HCT116 (cell line): Measurements from ENCODE around the gene BRK1. TPM values are rescaled to one million over a fixed set of nuclear protein-coding genes. Genes with fewer than 3 reads are reported as not detected.

Experiments
- ATAC-seq: fragments of 200-7000 bp; cut with Tn5 transposase; 2 replicates; pipeline ENCODE4 v1.9.1; 2020; ENCODE audit warnings: mild to moderate bottlenecking, moderate library complexity
- BruUV-seq: library from RNA; stranded (reverse); fragments of 400-500 nt; replicated peaks from 2 replicates; lab custom pipeline; 2021; lab: Mats Ljungman, UMichigan
- CTCF ChIA-PET: fragments of 300-600 bp; sonication (Branson Sonifier 250); formaldehyde crosslinking; loops from one replicate; lab custom pipeline; 2021; ENCODE audit warnings: antibody characterized with exemption; lab: Charles Lee
- POLR2A ChIA-PET: fragments of 300-600, 350-600 bp; sonication (Branson Sonifier 250); formaldehyde crosslinking; loops from one replicate; lab custom pipeline; 2021; ENCODE audit warnings: antibody characterized with exemption; lab: Charles Lee
- RAD21 ChIA-PET, 2 experiments: fragments of 300-600 bp; sonication (Branson Sonifier 250); formaldehyde crosslinking; loops; one replicate each; lab custom pipeline; 2023; ENCODE audit warnings: low total read pairs in 2 of 2; ENCODE audit not compliant: uncharacterized antibody in 2 of 2, unreplicated experiment in 2 of 2, low non-redundant PET in 1 of 2; lab: Charles Lee
- DNase-seq: peaks from one replicate; pipeline ENCODE4 v3.0.0-alpha.2; 2010; ENCODE audit warnings: low read depth, low spot score
- H2AFZ ChIP-seq: fragments of 200-600 bp; shearing (Covaris generic), sonication (generic); 2 replicates; pipeline ENCODE4 v1.6.1; 2017; ENCODE audit warnings: low read depth, mixed run types, mixed read lengths, antibody characterized with exemption, low read length; ENCODE audit not compliant: poor library complexity, severe bottlenecking
- H3K27ac ChIP-seq: 2 replicates; pipeline ENCODE4 v1.5.1; 2012; ENCODE audit warnings: low read depth, low read length
- H3K27me3 ChIP-seq: fragments of 200-600 bp; sonication (generic); 2 replicates; pipeline ENCODE4 v1.6.1; 2016; ENCODE audit warnings: mixed run types, low read length, mixed read lengths; ENCODE audit not compliant: insufficient read depth
- H3K36me3 ChIP-seq, 2 experiments: fragments of 200-500 bp in 1 of 2; fragments of 200-600 bp in 1 of 2; sonication (Bioruptor generic) in 1 of 2; sonication (generic) in 1 of 2; 2 replicates each; pipeline versions ENCODE4 v1.5.1 to v1.6.1; 2014 to 2016; ENCODE audit warnings: low read length in 2 of 2, inconsistent platforms in 1 of 2, mixed read lengths in 1 of 2, mixed run types in 1 of 2; ENCODE audit not compliant: insufficient read depth in 2 of 2, control insufficient read depth in 1 of 2
- H3K4me1 ChIP-seq, 2 experiments: fragments of 200-600 bp in 1 of 2; sonication (generic) in 1 of 2; 2 replicates each; pipeline versions ENCODE4 v1.5.1 to v1.6.1; 2012 to 2017; ENCODE audit warnings: low read length in 2 of 2, inconsistent platforms in 1 of 2, mild to moderate bottlenecking in 1 of 2, mixed read lengths in 1 of 2, mixed run types in 1 of 2, moderate library complexity in 1 of 2; ENCODE audit not compliant: insufficient read depth in 2 of 2, control insufficient read depth in 1 of 2
- H3K4me2 ChIP-seq: fragments of 200-600 bp; sonication (generic); 2 replicates; pipeline ENCODE4 v1.6.1; 2017; ENCODE audit warnings: mixed run types, low read length, mixed read lengths
- H3K4me3 ChIP-seq, 2 experiments: fragments of 200-600 bp in 1 of 2; sonication (generic) in 1 of 2; replicated peaks in 1 of 2; 2 replicates each; pipeline ENCODE4 v1.5.1; 2011 to 2016; ENCODE audit warnings: low read length in 2 of 2, control low read depth in 1 of 2, low read depth in 1 of 2, mild to moderate bottlenecking in 1 of 2, mixed read lengths in 1 of 2, mixed run types in 1 of 2
- H3K79me2 ChIP-seq: fragments of 200-600 bp; sonication (generic); 2 replicates; pipeline ENCODE4 v1.6.1; 2017; ENCODE audit warnings: mild to moderate bottlenecking, mixed run types, low read length, moderate library complexity, mixed read lengths; ENCODE audit not compliant: insufficient read depth
- H3K9ac ChIP-seq: fragments of 200-600 bp; sonication (generic); 2 replicates; pipeline ENCODE4 v1.6.1; 2016; ENCODE audit warnings: low read length, mixed read lengths
- H3K9me2 ChIP-seq: fragments of 200-600 bp; sonication (generic), shearing (Covaris generic); 2 replicates; pipeline ENCODE4 v1.6.1; 2017; ENCODE audit warnings: mixed run types, mild to moderate bottlenecking, moderate library complexity; ENCODE audit not compliant: insufficient read depth
- H3K9me3 ChIP-seq, 2 experiments: fragments of 200-500 bp in 1 of 2; fragments of 200-600 bp in 1 of 2; sonication (Bioruptor generic) in 1 of 2; sonication (generic) in 1 of 2; 2 replicates each; pipeline ENCODE4 v1.6.1; 2014 to 2017; ENCODE audit warnings: low read length in 2 of 2, mixed read lengths in 2 of 2, inconsistent platforms in 1 of 2, low read depth in 1 of 2, mild to moderate bottlenecking in 1 of 2, mixed run types in 1 of 2, moderate library complexity in 1 of 2; ENCODE audit not compliant: control insufficient read depth in 1 of 2, insufficient read depth in 1 of 2
- H4K20me1 ChIP-seq: fragments of 200-600 bp; sonication (generic), shearing (Covaris generic); 2 replicates; pipeline ENCODE4 v1.6.1; 2017; ENCODE audit warnings: mixed run types, mild to moderate bottlenecking, moderate library complexity; ENCODE audit not compliant: insufficient read depth
- CBX3 ChIP-seq: IDR thresholded peaks from 2 replicates; pipeline ENCODE4 v1.6.1; 2012; ENCODE audit warnings: low read depth
- CEBPB ChIP-seq: IDR thresholded peaks from 2 replicates; pipeline ENCODE4 v1.6.1; 2012; ENCODE audit warnings: low read depth
- CTCF ChIP-seq, 3 experiments: fragments of 200-600 bp in 1 of 3; sonication (generic) in 1 of 3; IDR thresholded peaks in 2 of 3; conservative IDR thresholded peaks in 1 of 3; 2 replicates each; pipeline ENCODE4 v1.5.1; 2012 to 2017; ENCODE audit warnings: low read depth in 2 of 3, low read length in 2 of 3, antibody characterized with exemption in 1 of 3, borderline replicate concordance in 1 of 3, control low read depth in 1 of 3, mild to moderate bottlenecking in 1 of 3, mixed read lengths in 1 of 3, mixed run types in 1 of 3, moderate library complexity in 1 of 3; ENCODE audit not compliant: insufficient read depth in 1 of 3
- ELF1 ChIP-seq: IDR thresholded peaks from 2 replicates; pipeline ENCODE4 v1.6.1; 2012; ENCODE audit warnings: low read depth, borderline replicate concordance
- EZH2 ChIP-seq: fragments of 200-600 bp; sonication (generic); IDR thresholded peaks from 2 replicates; pipeline ENCODE4 v1.6.1; 2017; ENCODE audit warnings: antibody characterized with exemption, mixed run types
- EZH2phosphoT487 ChIP-seq: fragments of 200-600 bp; IDR thresholded peaks from 2 replicates; pipeline ENCODE4 v1.6.1; 2018; ENCODE audit warnings: antibody characterized with exemption, borderline replicate concordance
- FOSL1 ChIP-seq: IDR thresholded peaks from 2 replicates; pipeline ENCODE4 v1.6.1; 2012; ENCODE audit warnings: low read depth
- JUND ChIP-seq: IDR thresholded peaks from 2 replicates; pipeline ENCODE4 v1.6.1; 2012
- POLR2A ChIP-seq: IDR thresholded peaks from 2 replicates; pipeline ENCODE4 v1.7.0; 2011; ENCODE audit warnings: borderline replicate concordance; ENCODE audit not compliant: insufficient read depth, insufficient read length; ENCODE audit errors: extremely low read depth
- POLR2AphosphoS5 ChIP-seq: IDR thresholded peaks from 2 replicates; pipeline ENCODE4 v1.6.1; 2011; ENCODE audit warnings: mild to moderate bottlenecking, low read depth, low read length, moderate library complexity
- REST ChIP-seq: IDR thresholded peaks from 2 replicates; pipeline ENCODE4 v1.6.1; 2012; ENCODE audit warnings: low read depth
- SIN3A ChIP-seq: IDR thresholded peaks from 2 replicates; pipeline ENCODE4 v1.6.1; 2012; ENCODE audit warnings: low read depth
- SRF ChIP-seq: IDR thresholded peaks from 2 replicates; pipeline ENCODE4 v1.6.1; 2012; ENCODE audit warnings: low read depth
- TCF7L2 ChIP-seq: IDR thresholded peaks from 2 replicates; pipeline ENCODE4 v1.7.0; 2011; ENCODE audit warnings: borderline replicate concordance, inconsistent platforms; ENCODE audit not compliant: insufficient read depth, insufficient read length; ENCODE audit errors: extremely low read depth
- YY1 ChIP-seq: IDR thresholded peaks from 2 replicates; pipeline ENCODE4 v1.6.1; 2011; ENCODE audit warnings: low read length, low read depth, moderate library complexity, mild to moderate bottlenecking; ENCODE audit not compliant: insufficient replicate concordance; ENCODE audit errors: extremely low read depth
- intact Hi-C: fragments of 100-400 bp; cut with micrococcal nuclease; formaldehyde crosslinking; loops from 2 replicates; pipeline ENCODE4 v1.10.0; 2022
- total RNA-seq: library from RNA; stranded (reverse); gene quantifications from one replicate; pipeline ENCODE4 v1.2.1, GENCODE V29; 2021; ENCODE audit not compliant: unreplicated experiment

Gene BRK1
- total RNA-seq, 1 experiment from 2014 or later: 93.4 TPM

- ChIA-PET RAD21 (no interaction called here), POLR2A (no interaction called here), CTCF (no interaction called here)
- Histone ChIP-seq H3K79me2 (no peaks in the 10 kb centered on the region), H3K4me3 (no peak overlapping the region), H3K9me2 (no peaks in the 10 kb centered on the region), H3K9ac (no peak overlapping the region), H2AFZ (no peak overlapping the region), H4K20me1 (no peaks in the 10 kb centered on the region), H3K4me2 (no peak overlapping the region), H3K9me3 (no peaks in the 10 kb centered on the region), H3K27ac (no peak overlapping the region), H3K4me1 (no peaks in the 10 kb centered on the region), H3K36me3 (peaks cover 41 to 42% of the 10 kb centered on the region in 2 experiments), H3K27me3 (no peaks in the 10 kb centered on the region)
- TF ChIP-seq REST (no peak), YY1 (no peak), CBX3 (no peak), JUND (no peak), POLR2AphosphoS5 (no peak), SRF (no peak), CTCF (IDR thresholded peaks at IDR 0.05 in 2 of 3, conservative IDR thresholded peaks at IDR 0.05 in 1 of 3; ENCODE audit: borderline replicate concordance in 1 of 3, insufficient read depth in 1 of 3, low read depth in 2 of 3, low read length in 2 of 3) (no peak), ELF1 (no peak), FOSL1 (no peak), TCF7L2 (no peak), POLR2A (no peak), SIN3A (no peak), EZH2 (no peak), EZH2phosphoT487 (no peak), CEBPB (no peak)
- DNase-seq (no peak), ATAC-seq (no peak)
- no TSS peak for BruUV-seq
- intact Hi-C loops: no loop called here
Measured at GRCh38 chr3:10081871-10082270, 33.6 kb upstream of the BRK1 start.
